NOMO-1 treated with DMSO at 0.1 percent for 48 hours (cell line): ENCODE data around the gene GJA4.
"Not testable (repeated sequence)": the region's sequence is repeated elsewhere in the genome, so short reads cannot be mapped to it uniquely, and the experiment has no call there.

Source experiments
- DNase-seq: peaks from one replicate; lab custom pipeline; 2025; ENCODE audit not compliant: unreplicated experiment; lab: John Stamatoyannopoulos, UW

Gene GJA4

DNA sequence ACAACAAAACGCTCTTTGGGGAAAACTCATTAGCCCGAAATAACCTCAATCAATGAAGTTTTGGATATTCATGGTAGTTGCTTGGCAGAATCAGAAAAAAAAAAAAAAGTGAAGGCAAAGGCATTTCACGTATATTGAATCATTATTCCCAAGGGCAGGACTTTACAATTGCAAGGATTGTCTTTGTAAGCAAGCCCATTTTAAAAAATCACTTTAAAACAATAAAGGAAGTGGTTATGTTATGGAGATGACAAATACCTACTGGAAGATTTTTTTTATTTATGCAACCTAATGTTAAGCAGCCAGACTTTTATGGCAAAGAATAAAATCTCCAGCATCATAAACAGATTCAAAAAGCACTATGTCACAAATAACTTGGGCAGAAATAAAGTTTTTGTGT is 23.9 kb upstream of the GJA4 start:
- no peak for DNase-seq

DNA sequence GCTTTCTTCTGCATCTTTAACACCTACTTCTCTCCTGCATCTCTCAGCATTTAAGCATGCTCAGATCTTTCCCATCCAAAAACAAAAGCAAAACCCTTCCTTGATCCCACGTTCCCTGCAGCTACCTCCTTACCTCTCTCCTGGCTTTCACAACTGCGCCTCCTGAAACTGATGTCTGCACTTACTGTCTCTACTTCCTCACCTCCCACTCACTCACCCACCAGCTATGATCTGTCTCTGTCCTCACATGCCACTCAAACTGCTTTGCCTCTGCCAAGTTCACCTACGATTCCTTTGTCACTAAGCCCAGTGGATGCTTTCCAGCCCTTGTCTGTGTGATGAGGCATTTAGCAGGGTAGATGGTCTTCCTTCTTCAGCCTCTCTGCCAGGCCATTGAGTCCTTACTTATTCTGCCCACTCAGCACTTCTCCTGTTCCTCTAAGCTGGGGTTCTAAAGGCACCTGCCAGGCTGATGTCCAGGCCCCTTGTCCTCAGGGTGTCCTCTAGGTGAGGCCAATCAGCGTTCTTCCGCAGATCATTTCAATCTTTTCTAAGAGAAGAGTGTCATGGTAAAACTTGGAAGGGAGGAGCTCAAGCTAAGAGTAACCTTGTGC is 21.8 kb upstream of the GJA4 start:
- no peak for DNase-seq

DNA sequence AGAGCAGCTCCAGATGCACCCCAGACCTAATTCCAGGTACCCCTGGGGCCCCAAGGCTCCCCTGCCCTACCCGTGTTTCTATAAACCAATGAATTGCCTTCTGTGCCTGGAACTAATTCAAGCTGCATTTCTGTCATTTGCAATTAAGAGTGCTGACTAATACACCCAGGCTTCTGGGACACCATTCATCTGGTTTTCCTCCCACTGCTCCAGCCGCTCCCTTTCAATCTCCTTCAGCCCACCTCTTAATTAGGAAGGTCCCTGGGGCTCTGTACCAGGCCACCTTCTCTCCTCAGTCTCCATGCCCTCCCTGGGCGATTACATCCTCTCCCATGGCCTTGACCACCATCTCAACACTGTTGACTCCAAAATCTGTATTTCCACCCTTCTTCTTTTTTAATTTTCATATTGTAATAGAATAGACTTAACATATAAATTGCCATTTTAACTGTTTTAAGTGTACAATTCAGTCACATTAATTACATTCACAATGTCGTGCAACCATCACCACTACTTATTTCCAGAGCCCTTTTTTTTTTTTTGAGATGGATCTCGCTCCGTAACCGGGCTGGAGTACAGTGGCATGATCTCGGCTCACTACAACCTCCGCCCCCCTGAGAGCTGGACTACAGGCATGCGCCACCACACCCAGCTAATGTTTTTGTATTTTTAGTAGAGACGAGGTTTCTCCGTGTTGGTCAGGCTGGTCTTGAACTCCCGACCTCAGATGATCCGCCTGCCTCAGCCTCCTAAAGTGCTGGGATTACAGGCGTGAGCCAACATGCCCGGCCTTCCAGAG is 21.0 kb upstream of the GJA4 start:
- DNase-seq: no peak

DNA sequence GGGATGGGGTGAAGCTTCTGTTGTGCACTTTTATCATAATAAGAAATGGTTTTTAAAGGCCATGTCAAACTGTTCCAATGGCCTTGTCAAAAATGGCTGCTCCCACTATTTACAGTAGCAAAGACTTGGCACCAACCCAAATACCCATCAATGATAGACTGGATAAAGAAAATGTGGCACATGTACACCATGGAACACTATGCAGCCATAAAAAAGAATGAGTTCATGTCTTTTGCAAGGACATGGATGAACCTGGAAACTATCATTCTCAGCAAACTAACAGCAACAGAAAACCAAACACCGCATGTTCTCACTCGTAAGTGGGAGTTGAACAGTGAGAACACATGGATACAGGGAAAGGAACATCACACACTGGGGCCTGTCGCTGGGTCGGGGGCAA is 19.7 kb upstream of the GJA4 start:
- DNase-seq: not testable (repeated sequence)

DNA sequence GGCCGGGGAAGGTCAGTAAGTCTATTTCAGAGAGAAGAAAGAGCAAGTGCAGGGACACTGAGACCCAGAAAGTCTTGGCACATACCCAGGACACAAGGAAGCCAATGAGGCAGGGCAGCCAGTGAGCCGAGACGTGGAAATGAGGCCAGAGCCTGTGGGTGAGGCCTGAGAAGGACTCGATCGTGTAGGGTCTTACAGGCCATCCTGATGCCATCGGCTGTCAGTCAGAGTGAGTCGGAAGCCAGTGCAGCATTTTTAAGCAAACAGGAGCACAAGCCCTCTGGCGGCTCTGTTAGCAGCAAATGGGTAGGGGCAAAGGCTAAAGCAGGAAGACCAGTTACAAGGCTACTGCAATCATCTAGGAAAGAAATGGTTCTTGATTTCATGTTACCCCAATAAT is 17.8 kb upstream of the GJA4 start:
- DNase-seq: no peak

DNA sequence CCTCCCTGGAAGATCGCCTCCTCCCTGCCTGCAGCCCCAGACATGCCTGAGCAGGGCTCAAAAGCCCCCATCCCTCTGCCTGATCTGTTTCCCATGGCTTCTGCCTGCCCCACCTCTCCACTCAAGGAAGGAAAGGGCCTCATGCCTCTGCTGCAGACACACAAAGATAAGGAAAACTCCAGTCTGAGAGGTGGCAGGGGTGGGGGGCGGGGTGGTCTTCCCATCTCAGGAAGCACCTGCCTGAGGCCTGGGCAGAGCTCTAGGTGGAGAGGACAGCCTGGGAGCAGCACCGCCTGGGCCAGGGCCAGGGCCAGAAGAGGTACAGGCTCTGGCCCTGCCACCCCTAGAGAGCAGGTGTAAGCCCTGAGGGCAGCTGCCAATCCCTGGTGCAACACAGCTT is 15.9 kb upstream of the GJA4 start:
- DNase-seq: no peak

DNA sequence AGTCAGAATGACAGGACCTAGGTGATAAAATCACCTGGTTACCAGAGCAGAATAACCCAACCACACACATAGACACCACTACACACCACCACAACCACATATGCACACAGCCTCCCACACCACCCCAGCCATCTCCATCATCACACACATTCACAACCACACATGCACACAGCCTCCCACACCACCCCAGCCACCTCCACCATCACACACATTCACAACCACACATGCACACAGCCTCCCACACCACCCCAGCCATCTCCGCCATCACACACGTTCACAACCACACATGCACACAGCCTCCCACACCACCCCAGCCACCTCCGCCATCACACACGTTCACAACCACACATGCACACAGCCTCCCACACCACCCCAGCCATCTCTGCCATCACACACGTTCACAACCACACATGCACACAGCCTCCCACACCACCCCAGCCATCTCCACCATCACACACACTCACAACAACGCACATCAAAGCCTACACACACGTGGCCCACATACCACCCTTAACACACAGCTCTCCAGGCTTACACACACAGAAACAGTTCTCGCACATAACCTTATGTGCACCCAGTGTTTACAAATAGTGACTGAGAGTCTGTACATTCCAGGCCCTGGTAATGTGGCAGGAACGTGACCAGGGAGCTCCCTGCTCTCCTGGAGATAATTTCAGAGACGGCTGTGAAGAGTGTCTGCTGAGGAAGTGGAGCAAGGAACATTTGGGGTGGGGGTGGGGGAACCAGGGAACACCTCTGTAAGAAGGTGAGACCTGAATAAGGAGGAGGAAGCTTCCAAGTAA is 15.1 kb upstream of the GJA4 start:
- no peak for DNase-seq

DNA sequence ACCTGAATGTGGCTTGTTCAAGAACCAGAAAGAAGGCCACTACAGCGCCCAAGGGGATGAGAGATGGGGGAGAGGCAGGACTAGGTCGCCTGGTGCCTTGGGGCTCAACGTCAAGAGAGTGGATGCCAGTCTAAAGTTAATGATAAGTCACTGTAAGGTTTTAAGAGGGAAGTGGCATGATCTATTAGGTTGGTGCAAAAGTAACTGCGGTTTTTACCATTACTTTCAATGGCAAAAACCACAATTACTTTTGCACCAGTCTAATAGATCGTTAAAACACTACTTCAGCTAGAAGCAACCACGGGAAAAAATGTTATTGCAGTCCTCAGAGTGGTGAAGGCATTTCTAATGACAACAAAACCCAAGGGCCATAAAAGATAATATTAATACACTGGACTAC is 14.4 kb upstream of the GJA4 start:
- DNase-seq: no peak

DNA sequence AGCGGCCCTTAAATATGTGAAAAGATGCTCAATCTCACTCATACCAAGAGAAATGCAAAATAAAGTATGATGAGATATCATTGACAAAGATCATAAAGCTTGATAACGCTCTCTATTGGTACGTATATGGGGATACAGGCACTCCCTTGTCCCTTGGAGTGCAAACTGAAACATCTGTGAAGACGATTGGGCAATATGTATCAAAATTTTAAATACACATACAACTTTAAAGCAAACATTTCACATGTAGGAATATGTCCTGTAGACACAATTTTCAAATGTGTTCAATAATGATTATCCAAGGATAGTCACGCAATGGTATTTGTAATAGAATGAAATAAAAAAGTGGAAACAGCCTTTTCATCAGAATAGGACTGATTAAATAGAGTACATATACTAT is 13.8 kb upstream of the GJA4 start:
- no peak for DNase-seq

DNA sequence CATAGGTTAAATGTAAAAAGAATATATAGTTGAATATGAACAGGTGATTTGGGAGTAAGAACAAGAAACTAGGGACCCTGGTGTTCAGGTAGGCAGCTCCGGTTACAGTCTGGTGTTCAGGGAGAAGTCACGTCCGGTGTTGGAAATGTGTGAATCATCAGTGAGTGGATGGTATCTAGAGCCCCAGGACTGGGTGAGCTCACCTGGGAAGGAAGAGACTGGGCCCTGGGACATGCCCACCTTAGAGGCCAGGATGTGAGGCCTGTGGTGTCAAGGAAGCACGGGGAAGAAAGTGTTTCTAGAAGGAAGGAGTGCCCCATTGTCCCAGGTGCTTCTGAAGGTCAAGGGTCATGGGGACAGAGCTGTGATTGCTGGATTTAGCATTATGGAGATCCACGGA is 13.3 kb upstream of the GJA4 start:
- DNase-seq: no peak

DNA sequence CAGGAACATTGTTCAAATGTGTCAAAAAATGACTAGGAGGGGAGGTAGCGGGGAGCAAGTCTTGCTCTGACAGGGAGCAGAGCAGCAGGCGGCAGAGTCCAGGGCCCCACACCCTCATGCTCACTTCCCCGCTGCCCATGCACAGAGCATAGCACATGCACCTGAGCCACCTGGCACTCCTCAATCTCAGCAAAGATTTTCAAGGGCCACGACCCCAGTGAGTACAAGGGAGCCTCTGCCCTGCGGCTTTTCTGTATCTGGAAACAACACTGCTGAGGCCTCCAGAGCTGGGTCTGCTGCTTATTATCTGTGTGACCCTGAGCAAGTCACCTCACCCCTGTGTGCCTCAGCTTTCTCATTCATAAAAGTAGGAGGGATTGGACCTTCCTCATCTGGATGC is 12.8 kb upstream of the GJA4 start:
- DNase-seq: no peak

DNA sequence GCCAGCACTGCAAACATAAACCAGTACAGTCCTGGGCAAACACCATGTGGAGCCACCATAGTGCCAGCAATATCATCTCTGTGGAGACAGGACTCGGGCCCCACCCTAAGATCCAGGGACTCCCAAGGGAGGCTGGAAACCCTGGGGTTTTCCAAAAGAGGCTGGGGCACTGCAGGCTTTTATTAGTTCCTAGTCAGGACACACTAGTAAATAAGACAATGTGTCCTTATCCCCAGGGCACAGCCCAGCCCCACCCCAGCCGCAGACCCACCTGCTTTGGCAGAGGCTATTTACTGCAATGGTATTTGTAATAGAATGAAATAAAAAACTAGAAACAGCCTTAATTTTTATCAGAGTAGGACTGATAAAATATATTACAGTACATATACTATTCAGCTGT is 12.3 kb upstream of the GJA4 start:
- no peak for DNase-seq

DNA sequence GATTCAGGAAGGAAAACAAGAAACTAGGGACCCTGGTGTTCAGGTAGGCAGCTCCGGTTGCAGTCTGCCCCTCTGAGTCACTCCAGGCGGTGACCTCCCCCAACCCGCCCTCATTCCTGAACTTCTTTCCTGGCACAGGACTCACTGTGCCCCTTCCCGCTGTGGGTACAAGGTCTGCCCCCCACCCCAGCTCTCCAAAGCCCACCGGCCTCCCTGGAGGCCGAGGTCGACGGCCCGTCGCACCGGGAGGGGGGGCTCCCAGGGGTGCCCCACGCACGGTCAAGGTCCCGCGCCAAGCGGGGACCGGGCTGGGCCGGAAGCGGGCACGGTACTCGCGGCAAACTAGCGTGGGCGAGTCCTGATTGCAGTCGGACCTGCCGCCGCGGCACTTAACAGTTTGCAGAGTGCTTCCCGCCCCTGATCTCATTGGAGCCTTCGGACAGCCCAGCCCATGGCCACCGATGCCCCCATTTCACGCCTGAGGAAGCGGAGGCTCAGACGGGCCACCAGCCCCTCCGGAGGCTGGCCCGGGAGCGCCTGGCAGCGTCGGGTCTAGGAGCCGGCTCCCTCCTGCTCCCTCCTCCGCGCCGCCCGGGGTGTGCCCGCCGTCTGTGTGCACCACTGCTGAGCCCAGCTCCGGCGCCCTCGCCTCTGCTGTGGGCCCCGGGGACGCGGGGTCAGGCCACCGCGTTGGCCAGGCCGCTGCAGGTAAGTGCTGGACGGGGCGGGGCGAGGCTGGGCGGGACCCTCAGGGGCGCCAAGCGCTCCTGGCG is 11.5 kb upstream of the GJA4 start, which contains the start of gene GJB3:
TSS of gene GJB3 (plus strand) at position 144 of the 773 bp plus-strand sequence. CDS start 3,549 bp downstream, outside the sequence.
- no peak for DNase-seq

DNA sequence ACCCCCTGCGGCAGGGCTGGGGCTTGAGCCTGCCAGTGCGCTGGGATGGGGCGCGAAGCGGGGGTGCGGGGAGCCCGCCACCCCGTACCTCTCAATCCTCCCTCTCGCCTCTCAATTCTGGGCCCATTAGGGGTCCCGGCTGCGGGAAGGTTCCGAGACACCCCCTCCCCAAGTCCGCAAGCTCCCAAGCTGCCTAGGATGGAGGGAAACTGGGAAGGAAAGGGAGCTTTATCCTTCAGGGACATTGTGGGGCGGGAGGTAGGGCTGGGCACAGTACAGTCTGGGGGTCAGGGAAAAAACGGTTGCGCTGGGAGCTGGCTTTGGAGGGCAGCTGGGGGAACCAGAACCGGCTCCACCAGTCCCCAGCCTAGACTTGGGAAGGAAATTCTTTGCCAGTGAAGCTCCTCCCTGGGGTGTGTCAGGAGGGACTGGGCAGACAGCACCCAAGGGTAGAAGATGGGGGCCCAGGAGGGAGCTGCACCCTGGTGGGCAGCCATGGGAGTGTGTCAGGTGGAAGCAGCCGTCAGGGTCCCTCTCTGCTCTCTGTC is 10.9 kb upstream of the GJA4 start:
- DNase-seq: no peak

DNA sequence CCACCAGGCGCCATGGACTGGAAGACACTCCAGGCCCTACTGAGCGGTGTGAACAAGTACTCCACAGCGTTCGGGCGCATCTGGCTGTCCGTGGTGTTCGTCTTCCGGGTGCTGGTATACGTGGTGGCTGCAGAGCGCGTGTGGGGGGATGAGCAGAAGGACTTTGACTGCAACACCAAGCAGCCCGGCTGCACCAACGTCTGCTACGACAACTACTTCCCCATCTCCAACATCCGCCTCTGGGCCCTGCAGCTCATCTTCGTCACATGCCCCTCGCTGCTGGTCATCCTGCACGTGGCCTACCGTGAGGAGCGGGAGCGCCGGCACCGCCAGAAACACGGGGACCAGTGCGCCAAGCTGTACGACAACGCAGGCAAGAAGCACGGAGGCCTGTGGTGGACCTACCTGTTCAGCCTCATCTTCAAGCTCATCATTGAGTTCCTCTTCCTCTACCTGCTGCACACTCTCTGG is 8.0 kb upstream of the GJA4 start:
- peak; percentile 53 for DNase-seq

DNA sequence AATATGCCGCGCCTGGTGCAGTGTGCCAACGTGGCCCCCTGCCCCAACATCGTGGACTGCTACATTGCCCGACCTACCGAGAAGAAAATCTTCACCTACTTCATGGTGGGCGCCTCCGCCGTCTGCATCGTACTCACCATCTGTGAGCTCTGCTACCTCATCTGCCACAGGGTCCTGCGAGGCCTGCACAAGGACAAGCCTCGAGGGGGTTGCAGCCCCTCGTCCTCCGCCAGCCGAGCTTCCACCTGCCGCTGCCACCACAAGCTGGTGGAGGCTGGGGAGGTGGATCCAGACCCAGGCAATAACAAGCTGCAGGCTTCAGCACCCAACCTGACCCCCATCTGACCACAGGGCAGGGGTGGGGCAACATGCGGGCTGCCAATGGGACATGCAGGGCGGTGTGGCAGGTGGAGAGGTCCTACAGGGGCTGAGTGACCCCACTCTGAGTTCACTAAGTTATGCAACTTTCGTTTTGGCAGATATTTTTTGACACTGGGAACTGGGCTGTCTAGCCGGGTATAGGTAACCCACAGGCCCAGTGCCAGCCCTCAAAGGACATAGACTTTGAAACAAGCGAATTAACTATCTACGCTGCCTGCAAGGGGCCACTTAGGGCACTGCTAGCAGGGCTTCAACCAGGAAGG is 7.4 kb upstream of the GJA4 start:
- no peak for DNase-seq

DNA sequence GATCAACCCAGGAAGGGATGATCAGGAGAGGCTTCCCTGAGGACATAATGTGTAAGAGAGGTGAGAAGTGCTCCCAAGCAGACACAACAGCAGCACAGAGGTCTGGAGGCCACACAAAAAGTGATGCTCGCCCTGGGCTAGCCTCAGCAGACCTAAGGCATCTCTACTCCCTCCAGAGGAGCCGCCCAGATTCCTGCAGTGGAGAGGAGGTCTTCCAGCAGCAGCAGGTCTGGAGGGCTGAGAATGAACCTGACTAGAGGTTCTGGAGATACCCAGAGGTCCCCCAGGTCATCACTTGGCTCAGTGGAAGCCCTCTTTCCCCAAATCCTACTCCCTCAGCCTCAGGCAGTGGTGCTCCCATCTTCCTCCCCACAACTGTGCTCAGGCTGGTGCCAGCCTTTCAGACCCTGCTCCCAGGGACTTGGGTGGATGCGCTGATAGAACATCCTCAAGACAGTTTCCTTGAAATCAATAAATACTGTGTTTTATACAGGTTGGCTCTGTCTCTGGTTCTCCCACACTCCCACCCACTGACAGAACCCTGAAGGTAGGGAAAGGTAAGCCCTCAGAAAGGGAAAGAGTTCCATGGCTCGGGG is 6.8 kb upstream of the GJA4 start:
- no peak for DNase-seq

DNA sequence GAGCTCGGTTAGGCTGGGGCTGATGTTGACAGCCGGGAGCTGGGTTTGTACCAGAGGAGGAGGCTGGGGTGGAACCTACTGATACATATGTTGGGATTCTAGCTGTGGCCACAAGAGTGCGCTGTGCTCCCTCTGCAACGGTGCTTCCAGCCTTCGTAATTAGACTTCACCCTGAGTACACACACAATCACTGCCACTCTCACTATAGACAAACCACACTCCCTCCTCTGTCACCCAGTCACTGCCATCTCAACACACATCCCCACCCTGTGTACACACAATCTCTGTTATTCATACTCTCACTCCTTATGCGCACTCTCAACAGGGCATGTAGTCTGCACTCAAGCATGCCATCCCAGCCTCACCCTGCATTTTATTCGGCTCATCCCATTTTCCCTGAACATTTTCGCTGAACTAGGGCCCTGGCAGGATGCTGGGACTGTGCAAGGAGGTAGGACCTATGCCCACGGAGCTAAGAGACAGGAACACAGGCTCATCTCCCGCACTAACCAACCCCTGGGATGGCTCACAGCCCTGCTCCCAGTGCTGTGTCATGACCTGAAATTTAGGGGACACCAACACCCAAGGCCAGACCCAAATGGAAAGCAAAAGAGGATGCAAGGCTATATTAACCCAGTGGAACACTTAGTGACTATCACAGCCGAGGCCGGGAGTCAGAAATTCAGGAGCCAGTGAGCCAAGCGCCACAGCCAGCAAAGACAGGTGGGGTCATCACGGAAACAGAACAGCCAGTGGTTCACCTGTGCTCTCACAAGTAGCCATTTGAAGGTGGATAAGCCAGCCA is 6.1 kb upstream of the GJA4 start:
- DNase-seq: peak; percentile 61
